Measurements from ENCODE around the gene RETREG1.
A peak's percentile ranks its signal among the peaks of the same experiment; 100 is the strongest.
"Not testable (repeated sequence)": the region's sequence is repeated elsewhere in the genome, so short reads cannot be mapped to it uniquely, and the experiment has no call there.

The RETREG1 gene

DNA sequence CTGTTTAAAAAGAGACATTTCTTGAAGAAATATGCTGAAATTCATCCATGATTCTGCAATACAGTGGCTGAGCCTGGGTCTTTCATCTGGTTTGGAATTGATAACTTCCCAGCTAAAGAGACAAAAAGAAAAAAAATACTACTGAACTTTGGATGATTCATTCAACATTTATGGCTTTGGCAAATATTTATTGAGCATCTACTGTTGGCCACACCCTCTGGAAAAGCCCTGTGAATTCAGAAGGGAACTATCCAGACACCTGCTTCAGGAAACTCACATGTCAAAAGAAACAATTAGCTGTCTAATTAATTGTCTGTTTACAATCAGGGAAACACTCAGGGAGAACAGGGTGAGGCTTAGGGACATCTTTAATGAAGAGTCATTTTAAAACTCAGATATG lies 133.4 kb downstream of the RETREG1 start:
- no peak for FAIRE-seq

DNA sequence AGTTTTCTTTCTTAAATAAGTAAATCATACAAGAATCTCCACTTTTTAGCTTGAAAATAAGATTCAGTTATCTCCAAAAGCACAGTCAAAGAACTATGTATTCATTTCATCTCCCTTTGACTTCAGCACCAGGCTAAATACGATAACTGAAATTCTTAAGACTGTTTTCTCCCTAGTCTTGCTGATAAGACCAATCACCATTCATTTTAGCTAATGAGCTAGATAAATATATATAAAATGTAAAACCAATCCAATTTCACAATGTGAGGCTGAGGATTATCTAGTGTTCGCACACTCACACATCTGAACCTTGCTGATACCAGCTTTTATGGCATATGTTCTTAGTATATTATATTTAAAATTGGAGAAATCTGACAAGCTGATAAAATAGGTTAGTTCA lies 133.9 kb downstream of the RETREG1 start:
- no peak for FAIRE-seq

DNA sequence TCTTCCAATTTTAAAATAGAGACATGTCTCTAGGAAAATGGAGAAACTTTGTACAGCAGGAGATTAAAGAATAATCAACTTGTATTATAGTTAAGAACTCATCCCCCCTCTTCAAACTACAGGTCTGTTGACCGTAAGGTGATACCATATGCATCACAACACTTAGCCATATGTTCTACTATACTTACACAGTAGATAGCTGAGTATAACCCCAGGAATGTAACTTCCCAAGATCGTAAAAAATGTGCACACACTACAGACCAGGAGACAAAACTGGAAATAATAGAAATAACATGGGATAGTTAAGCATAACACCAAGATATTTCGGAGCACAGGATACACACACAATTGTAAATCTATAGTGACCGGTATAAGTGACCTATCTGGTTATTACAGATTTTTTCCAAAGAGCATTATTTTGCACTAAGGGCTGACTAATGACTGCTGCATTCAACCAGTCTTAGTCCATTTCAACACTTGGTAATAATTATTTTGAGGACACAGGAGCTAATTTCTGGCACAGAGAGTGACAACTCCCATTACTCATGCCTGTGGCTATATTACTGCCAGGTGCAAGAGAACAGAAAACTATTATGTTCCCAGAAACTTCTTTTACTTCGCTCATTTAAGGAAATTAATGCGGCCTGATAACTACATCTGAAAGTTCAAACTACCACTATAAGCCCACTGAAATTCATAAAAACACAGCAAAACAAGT lies 135.8 kb downstream of the RETREG1 start:
- no peak for FAIRE-seq

DNA sequence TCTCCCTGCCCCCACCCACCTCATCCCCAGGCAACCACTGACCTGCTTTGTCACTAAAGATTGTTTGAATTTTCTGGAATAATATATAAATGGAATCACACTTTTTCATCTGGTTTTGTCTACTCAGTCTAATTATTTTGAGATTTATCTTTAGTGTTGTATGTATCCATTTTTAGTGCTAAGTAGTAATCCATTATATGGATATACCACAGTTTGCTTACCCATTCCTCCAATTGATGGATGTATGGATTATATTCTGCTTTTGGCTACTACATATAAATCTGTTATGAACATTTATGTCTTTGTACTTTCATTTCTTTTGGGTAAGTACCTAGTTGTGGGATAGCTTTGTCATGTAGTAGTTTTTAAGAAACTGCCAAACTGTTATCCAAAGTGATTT lies 136.7 kb downstream of the RETREG1 start:
- no peak for FAIRE-seq

DNA sequence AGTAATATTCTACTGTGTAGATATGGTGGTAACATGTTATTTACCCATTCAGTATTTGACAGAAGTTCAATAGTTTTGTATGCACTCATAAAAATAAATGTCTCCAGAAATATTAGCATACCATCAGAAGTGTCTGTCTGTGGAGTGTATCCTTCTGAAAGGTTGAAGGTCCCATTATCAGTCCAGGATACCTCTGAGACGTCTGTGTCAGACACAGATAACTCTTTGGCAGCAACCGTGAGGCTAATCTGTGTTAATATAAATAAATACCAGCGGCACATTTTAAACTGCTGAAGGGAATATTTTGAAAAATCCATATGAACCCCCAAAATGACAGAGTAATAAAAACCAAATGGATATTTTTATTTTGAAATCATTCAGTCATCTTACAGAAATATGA lies 139.3 kb downstream of the RETREG1 start:
- no peak for FAIRE-seq

DNA sequence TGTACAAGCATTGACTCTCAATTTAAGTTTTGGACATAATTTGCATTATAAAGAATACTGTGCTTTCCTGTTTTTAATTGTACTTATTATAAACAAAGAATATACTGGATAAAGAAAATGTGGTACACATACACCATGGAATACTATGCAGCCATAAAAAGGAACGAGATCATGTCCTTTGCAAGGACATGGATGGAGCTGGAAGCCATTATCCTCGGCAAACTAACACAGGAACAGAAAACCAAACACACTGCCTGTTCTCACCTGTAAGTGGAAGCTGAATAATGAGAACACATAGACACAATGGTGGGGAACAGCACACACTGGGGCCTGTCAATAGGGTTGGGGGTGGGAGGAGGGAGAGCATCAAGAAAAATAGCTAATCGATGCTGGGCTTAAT lies 140.4 kb downstream of the RETREG1 start:
- not testable (repeated sequence) for FAIRE-seq

DNA sequence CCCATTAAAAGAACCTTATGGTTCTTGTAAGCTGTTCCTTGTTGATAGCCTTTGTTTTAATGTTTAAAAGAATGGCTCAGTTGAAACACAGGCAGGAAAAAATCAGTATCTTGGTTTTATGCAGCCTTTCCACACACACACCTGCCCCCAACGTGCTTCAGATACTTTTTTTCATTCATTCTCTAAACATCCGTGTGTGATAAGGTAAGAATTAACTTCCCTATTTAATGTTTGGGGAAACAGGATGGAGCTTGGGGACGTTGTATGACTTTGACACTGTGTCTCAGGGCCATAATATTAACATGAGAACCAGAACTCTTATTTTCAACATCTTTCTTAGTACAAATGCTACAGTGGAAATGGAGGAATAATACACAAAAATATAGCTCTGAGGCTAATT lies 145.4 kb downstream of the RETREG1 start:
- no peak for FAIRE-seq

DNA sequence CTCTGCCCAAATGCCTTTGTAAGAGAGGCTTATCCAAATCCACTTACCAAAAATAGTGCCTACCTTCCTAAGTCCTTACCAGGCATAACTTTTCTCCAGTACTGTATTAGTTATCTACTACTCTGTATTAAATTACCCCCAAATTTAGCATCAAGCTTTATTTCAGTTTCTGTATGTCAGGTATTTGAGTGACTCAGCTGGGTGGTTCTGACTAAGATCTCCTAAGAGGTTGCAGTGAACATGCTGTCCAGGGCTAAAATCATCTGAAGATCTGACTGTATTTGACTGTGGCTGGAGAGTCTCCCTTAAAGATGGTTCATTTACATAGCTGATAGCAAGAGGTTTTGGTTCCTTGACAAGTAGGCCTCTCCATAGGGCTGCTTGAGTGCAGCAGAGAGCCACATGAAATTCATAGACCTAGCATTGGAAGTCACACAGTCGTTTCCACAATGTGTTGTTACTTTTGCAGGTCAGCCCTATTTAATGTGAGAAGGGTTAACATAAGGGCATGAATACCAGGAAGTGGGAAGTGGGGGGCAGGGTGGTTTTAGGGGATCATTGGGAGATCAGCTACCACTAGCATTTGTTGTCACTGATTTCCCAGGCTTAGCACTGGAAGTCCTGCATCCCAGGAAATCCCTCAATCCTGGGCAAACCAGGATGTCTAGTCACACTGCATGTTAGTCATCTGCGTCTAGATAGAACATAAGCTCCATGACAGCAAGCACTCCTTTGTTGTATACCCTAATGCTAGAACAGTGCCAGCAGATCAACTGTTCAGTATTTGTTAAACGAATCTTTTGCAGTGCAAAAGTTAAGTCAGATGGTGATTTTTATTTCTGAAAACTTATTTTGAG lies 149.2 kb downstream of the RETREG1 start:
- FAIRE-seq, result no peak

DNA sequence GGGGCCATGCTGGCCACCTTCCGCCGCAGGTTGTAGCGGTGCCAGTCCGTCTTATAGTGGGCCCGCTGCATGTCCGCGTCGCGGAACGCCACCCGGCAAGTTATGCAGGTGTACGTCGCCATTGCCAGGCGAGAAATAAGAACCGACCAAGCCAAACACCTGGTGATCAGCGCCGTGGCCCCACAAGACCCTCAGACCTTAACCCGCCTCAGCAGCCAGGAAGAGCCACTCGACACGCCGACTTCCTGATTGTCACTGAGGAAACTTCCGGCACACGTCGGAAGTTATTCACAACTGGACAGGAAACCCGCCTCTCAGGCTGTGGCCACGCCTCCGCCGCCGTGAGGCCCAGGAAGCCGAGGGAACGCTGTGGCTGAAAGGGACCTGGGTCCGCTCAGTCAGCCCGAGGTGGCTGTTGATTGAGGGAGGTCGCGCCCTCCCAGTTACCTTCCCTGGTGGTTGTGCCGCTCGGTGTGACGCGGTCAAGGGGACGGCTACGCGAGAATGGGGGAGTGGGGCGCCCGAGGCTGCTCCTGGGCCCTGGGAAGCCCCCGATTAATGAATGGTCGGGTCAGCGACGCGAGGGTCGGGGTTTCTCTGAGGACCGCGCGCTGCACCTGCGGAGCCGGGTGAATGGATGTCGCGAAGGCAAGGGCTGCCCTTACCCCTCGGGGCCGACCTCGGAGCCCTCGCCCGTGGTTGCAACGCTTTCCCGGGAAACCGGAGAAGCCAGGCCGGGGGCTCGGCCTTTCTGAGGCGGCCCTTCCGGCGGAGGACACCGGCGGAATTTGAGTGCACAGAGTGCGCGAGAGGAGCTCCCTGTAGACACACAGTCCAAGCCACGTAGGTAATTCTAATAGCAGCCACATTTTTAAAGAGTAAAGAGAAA lies 151.0 kb downstream of the RETREG1 start, which contains the start of gene ZNF622:
Gene ZNF622 (minus strand): TSS at position 257 of the 889 bp plus-strand sequence. CDS start 135 bp downstream, at position 122.
- no peak for FAIRE-seq

DNA sequence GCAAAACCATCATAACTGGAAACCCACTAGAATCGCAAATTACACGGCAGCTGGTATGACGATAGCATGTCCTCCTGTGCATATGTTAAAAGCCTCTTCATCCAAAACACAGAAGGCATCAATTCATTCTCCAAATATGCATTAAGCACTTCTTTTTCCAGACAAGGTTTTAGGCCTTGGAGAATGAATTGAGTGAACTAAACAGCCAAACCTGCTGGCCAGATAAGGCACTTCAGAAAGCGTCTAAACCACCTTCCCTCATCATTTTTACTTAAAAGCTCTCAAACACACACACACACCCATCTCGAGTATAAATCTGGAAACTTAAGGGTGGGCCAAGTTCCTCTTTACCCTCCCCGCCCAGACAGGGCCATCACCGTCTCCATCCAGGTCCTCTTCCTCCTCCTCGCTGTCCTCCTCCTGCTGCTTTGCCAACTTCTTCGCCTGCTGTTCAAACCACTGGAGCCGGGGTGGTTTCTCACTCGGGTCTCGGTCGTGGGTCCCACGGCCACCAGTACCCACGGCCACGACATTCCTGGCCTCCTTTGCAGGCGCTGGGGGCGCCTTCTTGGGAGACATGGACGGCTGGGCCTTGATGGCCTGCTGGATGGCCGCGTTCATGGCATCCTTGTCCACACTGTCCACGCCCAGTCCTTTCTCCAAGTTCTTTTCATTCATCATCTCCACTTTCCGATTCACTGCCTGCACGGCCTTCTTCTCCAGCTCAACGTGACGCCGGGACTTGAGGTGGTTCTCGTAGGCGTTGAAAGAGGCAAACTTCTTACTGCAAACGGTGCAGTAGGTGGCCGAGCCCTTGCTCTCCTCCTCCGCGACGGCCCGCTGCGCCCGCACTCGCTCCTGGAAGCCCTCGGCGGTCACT lies 151.9 kb downstream of the RETREG1 start:
- no peak for FAIRE-seq

DNA sequence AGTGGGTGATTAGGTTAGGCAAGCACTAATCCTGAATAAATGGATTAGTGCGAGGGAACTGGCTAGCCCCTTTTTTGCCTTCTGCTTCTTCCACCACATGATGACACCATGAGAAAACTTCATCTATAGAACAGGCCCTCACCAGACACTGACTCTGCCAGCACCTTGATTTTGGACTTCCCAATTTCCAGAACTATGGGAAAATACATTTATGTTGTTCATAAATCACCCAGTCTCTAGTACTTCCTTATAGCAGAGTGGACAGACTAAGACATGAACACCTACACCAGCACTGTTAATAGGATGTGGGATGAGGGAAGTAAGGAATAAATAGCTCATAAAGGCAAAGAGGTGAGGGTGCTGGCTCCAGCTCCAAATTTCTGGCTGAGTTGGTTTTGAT lies 152.6 kb downstream of the RETREG1 start:
- no peak for FAIRE-seq

DNA sequence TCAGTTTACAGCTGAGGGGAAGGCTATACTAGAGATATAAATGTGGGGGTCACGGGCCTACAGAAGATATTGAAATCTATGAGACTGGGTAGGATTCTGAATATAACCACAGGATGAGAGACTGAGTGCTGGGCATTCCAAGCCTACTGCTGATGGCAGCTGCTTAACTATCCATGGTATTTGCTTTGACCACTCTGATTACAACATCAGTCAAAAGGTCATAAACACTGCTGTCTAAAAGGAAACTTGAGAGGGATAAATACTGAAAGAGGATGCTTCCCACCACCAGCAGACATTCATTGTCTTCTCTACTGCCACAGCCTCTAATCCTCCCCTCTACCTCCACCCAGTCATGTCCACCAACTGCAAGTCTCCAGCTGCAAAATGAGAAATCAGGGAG lies 155.0 kb downstream of the RETREG1 start:
- no peak for FAIRE-seq

DNA sequence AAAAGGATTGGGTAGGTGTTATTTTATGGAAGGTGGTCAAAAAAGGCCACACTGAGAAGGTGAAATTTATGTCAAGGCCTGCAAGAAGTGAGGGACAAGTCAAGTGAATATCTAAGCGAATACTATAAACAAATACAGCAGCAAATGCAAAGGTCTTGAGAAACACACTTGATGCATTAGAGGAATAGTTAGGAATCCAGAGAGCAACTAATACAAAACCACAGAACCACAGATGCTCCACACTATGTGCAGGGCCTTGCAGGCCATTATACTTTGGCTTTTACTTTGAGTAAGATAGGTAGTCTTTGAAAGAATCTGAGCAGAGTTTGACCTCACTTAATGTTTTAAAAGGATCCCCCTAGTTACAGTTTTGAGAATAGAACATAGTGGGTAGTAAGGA lies 155.8 kb downstream of the RETREG1 start:
- FAIRE-seq, result no peak

DNA sequence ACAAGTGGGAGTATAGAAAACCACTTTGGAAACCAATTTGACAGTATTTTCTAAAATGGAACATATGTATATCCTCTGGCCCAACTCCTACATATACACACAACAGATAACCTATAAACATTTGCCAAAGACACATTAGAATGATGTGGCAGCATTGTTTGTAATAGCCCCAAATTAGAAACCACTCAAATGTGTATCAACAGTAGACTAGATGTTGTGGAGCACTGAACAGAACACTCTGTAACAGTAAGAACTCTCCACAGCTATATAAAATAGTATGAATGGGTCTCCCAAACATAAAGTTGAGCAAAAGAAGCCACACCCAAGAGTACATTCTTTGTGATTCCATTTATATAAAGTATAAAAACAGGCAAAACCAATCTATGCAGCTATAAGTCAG lies 157.3 kb downstream of the RETREG1 start:
- no peak for FAIRE-seq

DNA sequence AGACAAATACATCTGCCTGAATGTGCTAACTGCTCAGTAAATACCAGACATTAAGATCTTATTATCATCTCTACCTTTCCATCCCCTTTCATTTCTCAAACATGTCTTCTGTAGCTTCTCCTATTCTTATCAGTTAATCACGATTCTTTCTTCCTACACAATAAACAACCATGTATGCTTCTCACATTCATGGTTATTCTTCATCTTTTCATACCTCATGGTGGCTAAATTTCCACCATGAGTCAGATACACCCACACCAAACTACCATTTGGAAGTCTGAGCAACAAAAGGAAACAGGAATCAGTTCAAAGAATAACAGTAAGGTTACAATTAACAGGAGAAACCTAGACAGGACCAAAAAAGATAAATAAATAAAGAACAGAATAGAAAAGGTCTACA lies 158.9 kb downstream of the RETREG1 start:
- no peak for FAIRE-seq

DNA sequence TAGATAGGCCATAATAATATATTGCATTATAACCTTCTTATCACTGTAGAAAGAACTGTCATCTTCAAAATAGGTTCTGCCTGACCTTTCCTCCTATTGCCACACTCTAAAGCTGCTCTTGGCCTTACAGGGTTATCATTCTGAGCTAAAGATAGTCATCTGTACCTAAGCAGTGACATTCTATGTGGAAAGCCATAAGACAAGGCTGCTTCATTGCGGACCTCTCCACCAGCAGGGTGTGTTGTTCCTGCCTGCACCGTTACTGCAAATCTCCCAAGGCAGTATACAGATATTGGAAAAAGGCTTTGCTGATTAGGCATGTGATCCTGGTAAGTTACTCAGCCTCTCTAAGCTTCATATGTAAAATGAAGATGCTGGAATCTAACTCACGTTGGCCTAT lies 159.3 kb downstream of the RETREG1 start:
- FAIRE-seq, result no peak

DNA sequence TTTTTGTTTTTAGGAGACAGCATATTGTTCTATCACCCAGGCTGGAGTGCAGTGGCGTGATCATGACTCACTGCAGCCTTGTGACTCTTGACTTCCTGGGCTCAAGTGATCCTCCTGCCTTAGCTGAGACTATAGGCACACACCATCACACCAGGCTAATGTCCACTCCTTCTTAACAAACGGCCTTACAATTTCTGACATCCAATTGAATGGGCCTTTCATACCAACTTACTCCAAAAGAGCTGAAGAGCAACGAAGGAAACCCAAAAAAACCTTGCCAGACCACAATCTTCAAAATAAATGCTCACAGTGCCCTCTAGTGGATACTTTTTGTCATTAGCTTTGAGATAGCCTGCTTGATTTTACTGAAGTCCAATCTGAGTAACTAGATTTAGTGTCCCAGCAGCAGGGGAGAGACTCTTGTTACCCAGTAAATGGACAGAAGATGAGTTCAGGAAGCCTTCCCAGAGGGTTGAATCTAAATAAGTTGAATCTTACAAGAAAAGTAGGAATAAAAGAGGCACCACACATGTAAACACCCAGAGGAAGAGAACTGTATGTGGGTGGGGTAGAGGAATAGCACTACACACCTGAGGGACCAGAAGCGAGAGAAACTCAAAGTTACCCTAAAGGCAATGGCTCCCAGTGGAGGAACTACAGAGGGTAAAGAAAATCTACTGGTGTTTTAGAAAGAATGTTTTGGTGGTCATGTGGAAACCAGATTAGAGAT lies 160.5 kb downstream of the RETREG1 start:
- FAIRE-seq, result peak; percentile 57

DNA sequence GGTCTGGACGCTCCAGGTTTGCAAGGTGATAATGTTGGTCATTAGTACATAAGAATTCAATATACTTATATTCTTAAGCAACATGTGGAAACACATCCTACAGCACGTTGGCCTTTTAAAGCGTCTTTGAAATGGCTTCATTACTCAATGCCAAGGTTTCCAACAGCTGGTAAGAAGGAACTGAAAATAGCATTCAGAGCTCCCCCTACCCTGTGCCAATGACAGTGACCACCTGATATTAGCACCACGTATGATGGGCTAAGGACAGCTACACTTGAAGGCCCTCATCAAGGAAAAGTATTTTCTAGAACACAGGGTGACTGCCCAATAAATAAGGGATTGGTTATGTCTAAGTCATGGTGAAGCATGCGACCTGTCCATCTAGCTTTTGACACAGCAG lies 161.1 kb downstream of the RETREG1 start:
- FAIRE-seq, result no peak

DNA sequence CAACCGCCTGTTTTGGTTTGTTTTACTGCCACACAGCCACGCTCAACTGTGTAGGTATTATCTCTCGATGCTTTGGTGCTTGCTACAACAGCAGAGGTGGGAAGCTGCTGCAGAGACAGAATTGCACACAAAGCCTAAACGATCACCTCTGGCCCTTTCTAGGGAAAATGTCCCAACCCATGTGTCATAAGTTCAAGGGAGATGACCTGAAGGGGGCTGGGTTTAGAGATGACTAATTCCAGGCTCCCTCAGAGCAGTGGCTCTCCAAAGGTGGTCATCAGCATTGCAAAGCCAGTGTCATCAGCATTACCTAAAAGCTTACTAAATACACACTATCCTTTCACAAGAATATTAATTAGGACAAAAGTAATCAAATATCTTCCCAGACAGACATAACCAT lies 162.1 kb downstream of the RETREG1 start:
- no peak for FAIRE-seq

DNA sequence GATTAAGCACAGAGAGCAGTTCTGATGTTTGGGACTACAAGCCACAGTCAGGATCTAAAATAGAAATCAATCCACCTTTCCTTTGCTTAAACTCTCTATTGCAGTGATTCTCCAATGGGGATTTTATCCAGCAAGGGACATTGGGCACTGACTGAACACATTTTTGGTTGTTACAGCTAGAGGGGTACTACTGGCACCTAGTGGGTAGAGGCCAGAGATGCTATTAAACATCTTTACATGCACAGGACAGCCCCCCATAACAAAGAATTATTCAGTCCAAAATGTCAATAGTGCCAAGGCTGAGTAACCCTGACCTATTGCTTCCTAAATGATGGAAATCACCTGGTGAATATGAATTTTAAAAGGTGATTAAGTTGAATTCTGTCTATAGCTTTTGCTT lies 163.2 kb downstream of the RETREG1 start:
- no peak for FAIRE-seq

DNA sequence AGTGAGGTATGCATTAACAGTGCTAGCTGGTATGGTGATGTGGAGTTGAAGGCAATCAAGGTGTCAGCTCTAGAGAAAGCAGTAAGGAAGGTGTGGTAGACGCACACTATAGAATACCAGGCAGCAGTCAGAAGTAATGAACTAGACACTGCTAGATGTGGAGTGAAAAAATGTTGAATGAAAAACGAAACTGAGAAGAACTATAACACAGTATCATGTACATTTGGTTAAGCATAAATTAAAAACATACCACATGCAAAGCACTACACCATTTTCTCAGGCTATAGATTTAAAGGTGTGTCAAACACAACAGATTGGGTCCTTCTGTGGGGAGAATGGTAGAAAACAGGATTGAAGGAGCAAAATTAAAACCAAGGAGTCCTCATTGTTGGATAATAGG lies 166.6 kb downstream of the RETREG1 start:
- no peak for FAIRE-seq

DNA sequence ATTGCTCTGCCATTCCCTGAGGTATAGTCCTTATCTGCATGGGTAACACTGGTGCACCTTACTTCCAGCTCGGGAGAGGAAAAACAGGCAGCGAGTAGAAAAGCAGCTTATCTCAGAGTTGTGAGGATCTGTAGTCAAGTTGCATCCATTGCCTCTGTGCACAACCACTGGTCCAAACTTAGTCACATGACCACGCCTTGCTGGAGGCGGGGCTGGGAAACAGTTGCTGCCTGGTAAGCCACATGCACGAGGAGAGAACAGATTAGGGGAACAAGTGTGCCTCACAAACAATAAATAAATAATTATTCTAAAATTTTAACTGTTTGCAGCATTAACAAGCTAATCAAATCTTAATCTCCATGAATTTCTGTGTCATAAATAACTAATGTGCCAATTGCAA lies 169.8 kb downstream of the RETREG1 start:
- no peak for FAIRE-seq

Measured in TTC549 (cell line).